Dermis blood vessel endothelial cell (primary cell): ENCODE measurements around the gene SLC35D2. TPM values are rescaled to one million over a fixed set of nuclear protein-coding genes. Genes with fewer than 3 reads are reported as not detected.
"Not testable (repeated sequence)": the region's sequence is repeated elsewhere in the genome, so short reads cannot be mapped to it uniquely, and the experiment has no call there.

Experiments
- DNase-seq: peaks from one replicate; pipeline ENCODE4 v3.0.0; 2010
- total RNA-seq: library from RNA; depleted of rRNA; stranded (reverse); fragments of >200 nt; gene quantifications from 2 replicates; pipeline ENCODE4 v1.2.3, GENCODE V29; 2014

SLC35D2 gene
- total RNA-seq, 1 donor from 2014 or later, result 31.1 TPM

DNA sequence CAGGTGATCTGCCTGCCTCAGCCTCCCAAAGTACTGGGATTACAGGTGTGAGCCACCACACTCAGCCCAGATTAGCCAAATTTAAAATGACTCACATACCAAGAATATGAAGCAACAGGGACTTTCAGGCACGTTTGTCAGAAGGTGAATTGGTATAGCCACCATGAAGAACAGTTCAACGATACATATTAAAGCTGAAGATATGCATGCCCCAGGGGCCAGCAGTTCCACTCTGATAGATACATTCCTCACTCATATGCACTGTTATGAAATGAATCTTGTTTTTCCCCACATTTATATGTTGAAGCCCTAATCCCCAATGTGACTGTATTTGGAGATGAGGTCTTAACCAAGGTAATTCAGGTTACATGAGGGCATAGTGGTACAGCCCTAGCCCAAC, 22.5 kb downstream of the SLC35D2 start:
- DNase-seq, result no peak

DNA sequence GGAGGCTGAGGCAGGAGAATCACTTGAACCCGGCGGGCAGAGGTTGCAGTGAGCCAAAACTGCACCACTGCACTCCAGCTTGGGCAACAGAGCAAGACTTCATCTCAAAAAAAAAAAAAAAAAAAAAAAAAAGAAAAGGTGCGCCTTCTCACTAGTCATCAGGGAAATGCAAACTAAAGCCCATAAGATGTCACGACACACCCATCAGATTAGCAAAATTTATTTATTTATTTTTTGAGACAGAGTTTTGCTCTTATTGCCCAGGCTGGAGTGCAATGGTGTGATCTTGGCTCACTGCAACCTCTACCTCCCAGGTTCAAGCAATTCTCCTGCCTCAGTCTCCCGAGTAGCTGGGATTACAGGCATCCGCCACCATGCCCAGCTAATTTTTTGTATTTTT, 23.0 kb downstream of the SLC35D2 start:
- DNase-seq, result not testable (repeated sequence)

DNA sequence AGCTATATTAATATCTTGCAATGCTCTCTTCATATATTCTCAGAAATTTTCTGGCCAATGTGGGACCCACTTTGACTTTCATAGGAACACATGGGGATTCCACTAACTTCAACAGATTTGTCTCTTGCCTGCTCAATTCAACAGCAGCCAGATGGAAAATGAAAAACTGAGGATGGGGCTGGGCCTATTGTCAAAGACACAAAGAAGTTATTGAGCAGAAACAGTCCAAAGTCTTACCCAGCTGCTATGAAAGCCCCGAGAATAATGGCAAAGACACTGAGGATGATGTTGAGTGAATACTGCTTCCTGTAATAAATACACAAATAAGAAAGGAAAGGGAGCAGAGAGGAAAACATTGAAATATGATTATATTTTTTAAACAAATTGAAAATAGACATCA, 32.6 kb downstream of the SLC35D2 start:
- no peak for DNase-seq

DNA sequence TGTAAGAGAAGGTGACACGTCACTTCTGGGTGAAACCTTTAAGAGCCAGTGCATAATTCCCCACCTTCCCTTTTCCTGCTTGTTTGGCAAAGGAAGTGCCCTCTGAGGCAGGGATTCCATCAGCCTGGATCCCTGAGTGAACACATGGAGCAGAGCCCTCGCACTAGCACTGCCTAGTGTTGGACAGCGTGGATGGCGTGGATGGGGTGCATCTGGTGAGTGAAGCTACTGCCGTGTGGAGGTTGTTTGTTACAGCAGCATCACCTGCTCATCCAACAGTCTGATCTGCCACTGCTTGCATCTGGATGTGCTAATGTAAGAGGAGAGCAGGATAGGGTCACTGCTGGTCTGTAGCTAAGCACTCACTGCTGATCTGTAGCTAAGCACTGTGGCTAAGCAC, 35.2 kb downstream of the SLC35D2 start:
- DNase-seq, result no peak

DNA sequence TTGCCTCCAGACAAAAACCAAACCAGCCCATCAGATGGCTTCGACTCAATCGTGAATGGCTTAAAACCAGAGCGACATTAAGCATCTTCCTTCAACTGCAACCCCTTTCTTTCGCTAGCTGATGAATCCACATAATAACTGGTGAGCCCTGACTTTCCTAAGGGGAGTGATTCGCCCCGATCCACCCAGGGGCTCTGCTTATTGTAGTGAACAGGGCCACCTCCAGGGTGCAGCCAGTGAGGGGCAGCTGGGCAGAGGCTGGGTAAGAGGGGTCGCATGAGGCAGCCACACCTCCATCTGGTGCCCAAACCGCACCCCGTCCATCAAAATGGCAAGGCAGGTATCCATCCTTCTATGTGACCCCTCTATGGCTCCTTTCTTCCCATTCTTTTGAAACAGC, 38.0 kb downstream of the SLC35D2 start:
- DNase-seq, result no peak

DNA sequence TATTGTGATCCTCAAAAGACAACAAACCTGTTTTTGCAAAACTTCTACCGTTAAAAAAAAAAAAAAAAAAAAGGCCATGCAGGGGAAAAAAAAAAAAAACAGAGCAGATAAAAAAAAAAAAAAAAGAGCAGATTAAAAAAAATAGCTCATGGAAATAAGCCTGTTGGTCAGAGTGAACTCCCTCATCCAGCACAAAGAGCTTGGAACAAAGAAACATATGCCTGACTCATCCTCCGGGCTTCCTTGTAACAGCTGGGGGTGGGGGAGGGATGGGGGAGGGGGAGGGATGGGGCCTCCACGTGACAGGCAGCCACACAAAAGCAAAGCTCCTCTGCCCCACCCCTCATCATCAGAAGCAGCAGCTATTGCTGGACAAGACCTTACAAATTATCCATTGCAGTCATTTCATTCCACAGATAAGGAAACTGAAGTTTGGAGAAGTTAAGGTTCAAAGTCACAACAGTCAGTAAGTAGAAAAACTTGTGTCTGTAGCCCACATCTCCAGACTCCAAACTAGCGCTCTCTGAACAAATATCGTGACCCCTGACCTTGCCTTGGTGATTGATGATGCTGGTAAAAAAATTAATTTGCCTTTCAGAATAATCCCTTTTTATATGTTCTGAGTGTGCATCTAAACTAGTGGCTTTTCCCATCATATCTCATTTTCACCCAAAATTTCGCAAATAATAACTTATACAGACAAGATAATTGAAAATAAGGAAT, 38.9 kb downstream of the SLC35D2 start:
- DNase-seq, result peak; percentile 97

DNA sequence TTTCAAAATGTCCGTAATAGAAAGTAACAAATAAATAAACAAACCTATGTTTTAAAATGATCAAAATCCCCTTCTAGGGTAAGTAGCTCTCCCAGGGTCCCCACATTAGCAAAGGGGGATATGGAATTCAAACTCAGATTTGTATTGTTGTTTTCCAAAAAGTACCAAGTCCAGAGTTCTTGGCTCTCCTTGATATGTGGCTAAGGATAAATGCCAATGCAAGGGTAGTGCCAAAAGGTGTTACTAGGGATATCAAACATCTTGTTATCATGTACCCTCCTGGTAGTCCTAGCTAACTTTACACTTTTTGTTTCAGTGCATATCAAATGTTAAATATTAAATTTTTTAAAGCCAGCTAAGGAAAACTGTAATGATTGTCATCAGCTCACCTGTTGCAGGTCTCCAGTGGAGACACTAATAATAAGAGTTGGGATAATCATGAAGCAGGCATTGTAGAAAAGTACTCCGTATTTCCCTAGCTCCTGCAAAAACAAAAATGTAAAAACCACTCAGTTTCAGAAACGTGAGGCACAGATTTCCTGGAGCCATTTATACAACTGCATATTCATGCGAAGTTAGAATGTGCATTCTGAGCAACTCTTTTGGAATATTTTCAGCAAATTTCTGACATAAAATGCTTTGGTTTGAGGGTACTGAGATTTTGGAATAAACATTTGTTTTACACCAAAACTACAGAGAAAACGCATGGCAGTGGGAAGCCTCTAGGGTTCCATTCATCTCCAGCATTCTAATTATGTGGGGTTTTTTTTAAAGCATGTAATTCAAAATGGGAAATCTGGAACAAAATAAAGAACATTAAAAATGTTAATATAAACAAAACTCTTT, 39.8 kb downstream of the SLC35D2 start:
- peak; percentile 8 for DNase-seq

DNA sequence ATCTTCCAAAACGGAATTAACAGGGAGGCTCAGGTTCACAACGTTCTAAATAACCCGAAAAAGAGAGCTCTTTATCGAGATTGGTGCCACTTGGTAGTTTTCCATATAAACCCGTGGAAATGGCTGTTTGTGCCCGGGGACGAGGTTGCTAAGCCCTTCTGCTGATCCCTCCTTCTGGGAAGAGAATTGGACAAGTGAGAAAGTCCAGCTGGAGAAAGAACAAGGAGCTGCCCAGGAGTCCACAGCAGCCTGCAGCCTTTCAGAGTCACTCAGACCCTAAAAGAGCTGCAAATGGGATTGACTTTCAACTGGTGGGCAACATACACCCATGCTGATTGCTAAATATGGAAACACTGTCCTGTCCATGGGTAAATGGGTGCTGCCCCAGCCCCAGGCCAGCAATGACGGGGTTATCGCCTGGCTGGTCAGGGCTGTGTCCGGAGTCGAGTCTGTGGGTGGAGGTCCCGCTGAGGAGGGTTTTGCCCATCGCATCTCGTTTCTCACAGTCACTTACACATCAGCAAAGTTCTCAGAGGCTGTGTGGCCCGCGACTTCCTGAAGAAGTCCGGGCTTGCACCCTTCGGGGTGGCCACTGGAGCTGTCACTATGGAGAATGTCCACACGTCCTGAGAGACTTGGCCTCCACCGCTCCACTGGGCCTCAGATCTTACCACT, 40.8 kb downstream of the SLC35D2 start:
- DNase-seq, result no peak

DNA sequence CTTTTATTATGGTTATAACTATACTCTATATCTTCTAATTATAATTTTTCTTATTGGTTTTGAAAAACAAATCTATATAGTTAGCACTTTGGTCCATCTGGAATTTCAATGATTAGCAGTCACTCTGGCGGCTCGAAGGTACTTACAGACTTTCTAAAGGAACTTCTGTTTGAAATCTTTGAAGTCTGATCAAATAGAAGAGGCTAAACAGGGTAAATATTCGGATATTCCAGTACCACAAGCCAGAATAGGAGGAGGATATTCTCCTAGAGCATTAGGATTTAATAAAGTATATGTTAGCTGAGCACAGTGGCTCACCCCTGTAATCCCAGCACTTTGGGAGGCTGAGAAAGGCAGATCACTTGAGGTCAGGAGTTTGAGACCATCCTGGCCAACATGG, 42.8 kb downstream of the SLC35D2 start:
- no peak for DNase-seq

DNA sequence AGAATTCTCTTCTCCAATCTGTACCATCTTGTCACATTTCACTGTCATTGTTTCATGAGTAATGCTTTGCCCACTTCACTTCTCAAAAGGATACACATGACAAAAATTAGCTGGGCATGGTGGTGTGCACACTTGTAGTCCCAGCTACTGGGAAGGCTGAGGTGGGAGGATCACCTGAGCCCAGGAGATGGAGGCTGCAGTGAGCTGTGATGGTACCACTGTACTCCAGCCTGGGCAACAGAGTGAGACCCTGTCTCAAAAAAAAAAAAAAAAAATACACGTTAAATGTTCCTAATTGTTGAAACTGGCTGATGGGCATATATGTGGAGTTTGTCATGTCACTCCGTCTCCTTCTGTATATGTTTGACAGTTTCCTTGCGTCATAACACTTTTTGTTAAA, 45.2 kb downstream of the SLC35D2 start:
- DNase-seq, result no peak

DNA sequence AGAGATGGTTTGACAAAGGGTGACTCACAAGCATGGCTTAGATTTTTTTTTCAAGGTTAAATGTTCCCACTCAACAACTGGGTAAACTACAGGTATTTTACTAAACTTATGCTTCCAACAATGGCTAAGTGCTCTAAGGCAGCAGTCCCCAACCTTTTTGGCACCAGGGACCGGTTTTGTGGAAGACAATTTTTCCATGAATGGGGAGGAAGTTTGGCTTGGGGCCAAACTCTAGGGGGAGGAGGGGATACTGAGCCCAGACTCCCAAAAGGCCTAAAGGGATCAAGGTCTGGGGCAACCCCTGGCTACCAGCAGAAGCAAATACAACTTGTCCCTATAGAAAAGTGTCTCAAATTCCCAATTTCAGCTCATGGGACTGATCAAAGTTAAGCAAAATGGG, 49.6 kb downstream of the SLC35D2 start:
- peak; percentile 4 for DNase-seq

DNA sequence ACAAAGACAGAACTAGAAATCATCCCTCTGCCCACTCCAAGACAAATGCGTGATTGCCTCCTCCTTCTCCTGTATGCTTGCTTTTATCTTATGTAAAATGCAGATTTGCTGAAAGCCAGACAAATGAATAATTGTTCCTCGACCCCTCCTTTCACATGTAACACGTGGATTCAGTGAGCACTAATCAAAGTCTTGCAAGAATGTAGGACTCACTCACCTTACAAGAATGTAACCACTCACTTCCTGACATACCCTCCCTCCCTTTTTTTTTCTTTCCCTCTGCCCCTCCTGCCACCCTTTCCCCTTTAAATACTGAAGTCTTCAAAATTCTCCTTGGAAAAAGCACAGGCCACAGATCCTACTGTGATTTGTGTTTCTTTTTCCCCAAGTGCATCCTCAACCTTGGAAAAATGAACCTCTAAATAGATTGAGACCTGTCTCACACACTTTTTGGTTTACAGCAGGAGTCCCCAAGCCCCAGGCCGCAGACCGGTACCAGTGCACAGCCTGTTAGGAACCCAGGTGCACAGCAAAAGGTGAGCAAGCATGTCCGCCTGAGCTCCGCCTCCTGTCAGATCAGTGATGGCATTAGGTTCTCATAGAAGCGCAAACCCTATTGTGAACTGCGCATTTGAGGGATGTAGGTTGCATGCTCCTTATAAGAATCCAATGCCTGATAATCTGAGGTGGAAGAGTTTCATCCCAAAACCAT, 52.1 kb downstream of the SLC35D2 start:
- peak; percentile 14 for DNase-seq

DNA sequence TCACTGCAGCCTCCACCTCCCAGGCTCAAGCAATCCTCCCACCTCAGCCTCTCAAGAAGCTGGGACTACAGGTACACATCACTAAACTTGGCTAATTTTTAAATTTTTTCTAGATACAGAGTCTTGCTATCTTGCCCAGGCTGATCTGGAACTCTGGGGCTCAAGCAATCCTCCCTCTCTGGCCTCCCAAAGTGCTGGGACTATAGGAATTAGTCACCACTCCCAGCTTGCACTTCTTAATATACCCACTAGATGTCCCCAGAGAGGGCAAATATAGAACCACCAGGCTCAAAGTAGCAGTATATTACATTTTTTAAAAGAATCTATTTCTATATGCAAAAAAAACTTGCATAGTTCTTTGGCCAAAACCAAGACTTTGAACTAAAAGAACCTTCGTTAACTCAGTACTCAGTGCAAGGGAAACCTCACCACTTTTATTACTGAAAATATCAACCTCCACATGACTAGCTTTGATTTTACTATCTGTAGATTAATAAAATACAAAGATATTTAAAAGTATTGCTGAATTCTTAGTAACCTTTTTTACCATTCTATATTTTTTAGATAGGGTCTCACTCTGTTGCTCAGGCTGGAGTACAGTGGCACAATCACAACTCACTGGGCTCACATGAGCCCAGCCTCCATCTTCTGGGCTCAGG, 55.7 kb downstream of the SLC35D2 start:
- DNase-seq, result peak; percentile 78

DNA sequence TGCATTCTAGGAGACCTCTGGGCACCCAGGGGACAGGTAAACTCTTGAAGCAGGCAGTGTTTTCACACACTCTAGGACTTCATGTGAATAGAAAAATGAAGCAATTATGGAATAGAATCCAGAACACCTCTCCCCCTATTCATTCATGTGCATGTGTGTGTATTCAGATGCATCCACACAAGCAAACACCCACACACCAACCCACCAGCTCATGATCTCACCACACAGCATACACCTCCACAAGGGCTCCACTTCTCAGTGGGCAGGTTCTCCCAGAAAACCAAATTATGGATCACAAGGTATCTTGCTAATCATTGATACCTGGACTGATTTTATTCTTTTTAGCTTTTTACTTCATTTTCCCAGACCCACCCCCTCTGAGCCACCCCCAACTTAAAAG, 60.3 kb downstream of the SLC35D2 start:
- no peak for DNase-seq

DNA sequence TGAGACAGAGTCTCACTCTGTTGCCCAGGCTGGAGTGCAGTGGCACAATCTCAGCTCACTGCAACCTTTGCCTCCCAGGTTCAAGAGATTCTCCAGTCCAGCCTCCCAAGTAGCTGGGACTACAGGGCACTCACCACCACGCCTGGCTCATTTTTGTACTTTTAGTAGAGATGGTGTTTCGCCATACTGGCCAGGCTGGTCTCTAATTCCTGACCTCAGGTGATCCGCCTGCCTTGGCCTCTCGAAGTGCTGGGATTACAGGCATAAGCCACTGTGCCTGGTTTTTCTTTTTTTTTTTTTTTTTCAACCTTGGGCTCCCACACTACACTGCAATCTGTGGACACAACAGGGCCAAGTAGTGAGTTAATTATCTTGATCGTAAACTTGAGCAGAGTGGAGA, 60.8 kb downstream of the SLC35D2 start:
- not testable (repeated sequence) for DNase-seq

DNA sequence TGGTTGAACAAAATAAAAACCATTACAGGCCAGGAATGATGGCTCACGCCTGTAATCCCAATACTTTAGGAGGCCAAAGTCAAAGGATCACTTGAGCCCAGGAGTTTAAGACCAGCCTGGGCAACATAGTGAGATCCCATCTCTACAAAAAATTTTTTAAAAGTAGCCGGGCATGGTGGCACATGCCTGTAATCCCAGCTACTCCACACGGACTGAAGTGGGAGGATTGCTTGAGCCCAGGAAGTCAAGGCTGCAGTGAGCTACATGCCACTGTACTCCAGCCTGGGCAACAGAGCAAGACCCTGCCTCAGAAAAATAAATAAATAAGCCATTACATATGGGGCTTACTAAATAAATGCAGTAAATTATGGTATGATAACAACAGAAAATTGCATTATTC, 61.3 kb downstream of the SLC35D2 start:
- not testable (repeated sequence) for DNase-seq

DNA sequence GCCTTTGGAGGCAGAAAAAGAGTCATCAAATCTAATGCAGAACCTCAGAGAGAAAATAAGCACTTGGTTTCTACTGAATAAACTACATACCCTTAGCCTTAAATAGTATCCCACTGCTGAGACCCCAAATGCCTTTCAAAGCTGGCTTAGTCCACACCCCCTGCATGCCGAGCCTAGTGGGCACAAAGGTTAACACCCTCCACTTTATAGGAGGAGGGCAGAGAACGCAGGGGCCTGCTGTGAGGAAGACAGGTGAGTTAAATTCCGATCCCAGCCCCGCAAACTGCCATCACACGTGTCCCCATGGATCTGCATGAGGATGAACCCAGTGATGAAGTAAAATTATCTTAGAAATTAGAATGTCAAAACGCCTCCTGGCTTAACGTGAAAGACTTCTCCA, 62.0 kb downstream of the SLC35D2 start:
- DNase-seq, result no peak

DNA sequence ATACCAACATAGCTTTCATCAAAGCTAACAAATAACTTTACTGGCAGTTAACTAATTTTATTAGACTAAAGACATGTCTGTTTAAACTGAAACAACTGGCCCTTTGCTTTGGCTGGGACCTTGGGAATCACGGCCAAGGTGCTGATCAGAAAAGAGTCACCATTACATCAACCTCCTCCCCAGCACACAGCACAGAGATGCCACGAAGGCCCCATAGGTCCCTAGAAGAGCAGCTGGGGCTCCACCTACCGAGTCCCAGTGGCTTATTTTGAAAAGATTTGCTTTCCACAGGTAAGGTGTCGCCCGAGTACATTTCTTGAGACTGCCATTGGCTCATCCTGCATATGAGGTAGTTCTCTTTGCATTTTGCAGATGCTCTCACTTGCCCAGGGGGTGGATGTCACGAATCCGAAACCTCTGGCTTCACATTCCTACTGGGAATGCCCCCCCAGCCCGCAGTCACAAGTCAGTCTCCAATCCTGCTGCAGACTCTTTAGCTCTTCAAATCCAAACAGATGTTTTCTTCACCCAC, 62.7 kb downstream of the SLC35D2 start:
- no peak for DNase-seq

DNA sequence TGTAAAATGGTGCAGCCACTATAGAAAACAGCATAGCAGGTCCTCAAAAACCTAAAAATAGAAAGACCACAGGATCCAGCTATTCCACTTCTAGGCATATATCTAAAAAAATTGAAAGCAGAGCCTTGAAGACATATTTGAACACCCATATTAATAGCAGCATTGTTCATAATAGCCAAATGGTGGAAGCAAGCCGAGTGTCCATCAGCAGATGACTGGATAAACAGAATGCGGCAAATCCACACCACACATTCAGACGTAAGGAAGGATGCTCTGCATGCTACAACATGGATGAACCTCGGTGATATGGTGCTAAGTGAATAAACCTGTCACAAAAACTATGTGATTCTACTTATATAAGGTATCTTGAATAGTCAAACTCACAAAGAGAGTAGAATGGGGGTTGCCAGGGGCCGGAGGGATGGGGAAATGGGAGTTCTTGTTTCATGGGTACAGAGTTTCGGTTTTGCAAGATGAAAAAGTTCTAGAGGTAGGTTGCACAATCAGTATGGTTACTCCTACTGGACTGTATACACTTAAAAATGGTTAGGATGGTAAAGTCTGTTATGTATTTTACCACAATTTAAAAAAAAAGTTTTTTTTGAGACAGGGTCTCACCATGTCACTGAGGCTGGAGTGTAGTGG, 64.5 kb downstream of the SLC35D2 start:
- no peak for DNase-seq

DNA sequence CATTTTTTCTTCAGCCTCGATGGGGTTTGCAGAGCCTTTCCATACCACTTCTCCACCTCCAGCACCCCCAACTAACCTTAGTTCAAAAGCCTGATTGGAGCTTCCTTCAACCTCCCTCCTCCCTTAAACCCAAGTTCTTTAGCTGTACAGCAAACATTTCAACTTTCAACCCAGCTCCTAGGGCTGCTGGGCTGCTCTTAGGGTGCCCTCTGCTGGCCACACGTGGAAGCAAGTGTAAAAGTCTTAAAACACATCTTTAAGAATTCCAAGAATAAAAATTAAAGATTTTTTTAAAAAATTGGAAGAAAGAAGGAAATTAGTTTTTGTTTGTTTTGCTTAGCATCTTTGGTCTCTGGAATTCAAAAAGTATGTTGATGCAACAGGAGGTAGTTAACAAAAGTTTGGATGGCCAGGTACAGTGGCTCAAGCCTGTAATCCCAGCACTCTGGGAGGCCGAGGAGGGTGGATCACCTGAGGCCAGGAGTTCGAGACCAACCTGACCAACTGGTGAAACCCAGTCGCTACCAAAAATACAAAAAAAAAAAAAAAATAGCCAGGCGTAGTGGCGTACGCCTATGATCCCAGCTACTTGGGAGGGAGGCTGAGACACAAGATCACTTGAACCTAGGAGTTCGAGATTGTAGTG, 66.1 kb downstream of the SLC35D2 start:
- DNase-seq, result peak; percentile 82

DNA sequence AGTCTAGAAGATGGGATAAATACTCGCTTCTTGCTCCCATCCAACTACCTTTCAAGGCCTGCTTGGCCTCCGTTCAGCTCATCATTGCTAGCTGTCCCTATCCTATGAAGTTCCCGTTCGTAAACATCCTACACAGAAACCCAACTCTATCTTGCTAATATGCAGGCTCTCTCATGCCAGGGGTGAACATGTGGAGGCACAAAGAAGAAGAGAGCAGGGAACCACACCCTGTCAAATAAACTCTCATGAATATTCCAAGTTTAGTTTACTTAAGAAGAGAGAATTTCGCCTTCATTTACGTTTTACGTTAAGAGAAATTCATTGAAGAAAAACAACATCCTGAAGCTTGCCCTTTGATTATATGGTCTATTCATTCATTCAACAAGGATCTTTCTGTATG, 73.7 kb downstream of the SLC35D2 start:
- no peak for DNase-seq
